HCT116 (cell line): ENCODE data around the gene ARHGEF16. TPM values are rescaled to one million over a fixed set of nuclear protein-coding genes. Genes with fewer than 3 reads are reported as not detected.

Experiments used
- ATAC-seq: fragments of 200-7000 bp; cut with Tn5 transposase; 2 replicates; pipeline ENCODE4 v1.9.1; 2020; ENCODE audit warnings: mild to moderate bottlenecking, moderate library complexity
- BruUV-seq: library from RNA; stranded (reverse); fragments of 400-500 nt; replicated peaks from 2 replicates; lab custom pipeline; 2021; lab: Mats Ljungman, UMichigan
- CTCF ChIA-PET: fragments of 300-600 bp; sonication (Branson Sonifier 250); formaldehyde crosslinking; loops from one replicate; lab custom pipeline; 2021; ENCODE audit warnings: antibody characterized with exemption; lab: Charles Lee
- POLR2A ChIA-PET: fragments of 300-600, 350-600 bp; sonication (Branson Sonifier 250); formaldehyde crosslinking; loops from one replicate; lab custom pipeline; 2021; ENCODE audit warnings: antibody characterized with exemption; lab: Charles Lee
- RAD21 ChIA-PET, 2 experiments: fragments of 300-600 bp; sonication (Branson Sonifier 250); formaldehyde crosslinking; loops; one replicate each; lab custom pipeline; 2023; ENCODE audit warnings: low total read pairs in 2 of 2; ENCODE audit not compliant: uncharacterized antibody in 2 of 2, unreplicated experiment in 2 of 2, low non-redundant PET in 1 of 2; lab: Charles Lee
- DNase-seq: peaks from one replicate; pipeline ENCODE4 v3.0.0-alpha.2; 2010; ENCODE audit warnings: low read depth, low spot score
- H2AFZ ChIP-seq: fragments of 200-600 bp; shearing (Covaris generic), sonication (generic); 2 replicates; pipeline ENCODE4 v1.6.1; 2017; ENCODE audit warnings: low read depth, mixed run types, mixed read lengths, antibody characterized with exemption, low read length; ENCODE audit not compliant: poor library complexity, severe bottlenecking
- H3K27ac ChIP-seq: 2 replicates; pipeline ENCODE4 v1.5.1; 2012; ENCODE audit warnings: low read depth, low read length
- H3K27me3 ChIP-seq: fragments of 200-600 bp; sonication (generic); 2 replicates; pipeline ENCODE4 v1.6.1; 2016; ENCODE audit warnings: mixed run types, low read length, mixed read lengths; ENCODE audit not compliant: insufficient read depth
- H3K36me3 ChIP-seq, 2 experiments: fragments of 200-500 bp in 1 of 2; fragments of 200-600 bp in 1 of 2; sonication (Bioruptor generic) in 1 of 2; sonication (generic) in 1 of 2; 2 replicates each; pipeline versions ENCODE4 v1.5.1 to v1.6.1; 2014 to 2016; ENCODE audit warnings: low read length in 2 of 2, inconsistent platforms in 1 of 2, mixed read lengths in 1 of 2, mixed run types in 1 of 2; ENCODE audit not compliant: insufficient read depth in 2 of 2, control insufficient read depth in 1 of 2
- H3K4me1 ChIP-seq, 2 experiments: fragments of 200-600 bp in 1 of 2; sonication (generic) in 1 of 2; 2 replicates each; pipeline versions ENCODE4 v1.5.1 to v1.6.1; 2012 to 2017; ENCODE audit warnings: low read length in 2 of 2, inconsistent platforms in 1 of 2, mild to moderate bottlenecking in 1 of 2, mixed read lengths in 1 of 2, mixed run types in 1 of 2, moderate library complexity in 1 of 2; ENCODE audit not compliant: insufficient read depth in 2 of 2, control insufficient read depth in 1 of 2
- H3K4me2 ChIP-seq: fragments of 200-600 bp; sonication (generic); 2 replicates; pipeline ENCODE4 v1.6.1; 2017; ENCODE audit warnings: mixed run types, low read length, mixed read lengths
- H3K4me3 ChIP-seq, 2 experiments: fragments of 200-600 bp in 1 of 2; sonication (generic) in 1 of 2; replicated peaks in 1 of 2; 2 replicates each; pipeline ENCODE4 v1.5.1; 2011 to 2016; ENCODE audit warnings: low read length in 2 of 2, control low read depth in 1 of 2, low read depth in 1 of 2, mild to moderate bottlenecking in 1 of 2, mixed read lengths in 1 of 2, mixed run types in 1 of 2
- H3K79me2 ChIP-seq: fragments of 200-600 bp; sonication (generic); 2 replicates; pipeline ENCODE4 v1.6.1; 2017; ENCODE audit warnings: mild to moderate bottlenecking, mixed run types, low read length, moderate library complexity, mixed read lengths; ENCODE audit not compliant: insufficient read depth
- H3K9ac ChIP-seq: fragments of 200-600 bp; sonication (generic); 2 replicates; pipeline ENCODE4 v1.6.1; 2016; ENCODE audit warnings: low read length, mixed read lengths
- H3K9me2 ChIP-seq: fragments of 200-600 bp; sonication (generic), shearing (Covaris generic); 2 replicates; pipeline ENCODE4 v1.6.1; 2017; ENCODE audit warnings: mixed run types, mild to moderate bottlenecking, moderate library complexity; ENCODE audit not compliant: insufficient read depth
- H3K9me3 ChIP-seq, 2 experiments: fragments of 200-500 bp in 1 of 2; fragments of 200-600 bp in 1 of 2; sonication (Bioruptor generic) in 1 of 2; sonication (generic) in 1 of 2; 2 replicates each; pipeline ENCODE4 v1.6.1; 2014 to 2017; ENCODE audit warnings: low read length in 2 of 2, mixed read lengths in 2 of 2, inconsistent platforms in 1 of 2, low read depth in 1 of 2, mild to moderate bottlenecking in 1 of 2, mixed run types in 1 of 2, moderate library complexity in 1 of 2; ENCODE audit not compliant: control insufficient read depth in 1 of 2, insufficient read depth in 1 of 2
- H4K20me1 ChIP-seq: fragments of 200-600 bp; sonication (generic), shearing (Covaris generic); 2 replicates; pipeline ENCODE4 v1.6.1; 2017; ENCODE audit warnings: mixed run types, mild to moderate bottlenecking, moderate library complexity; ENCODE audit not compliant: insufficient read depth
- CEBPB ChIP-seq: IDR thresholded peaks from 2 replicates; pipeline ENCODE4 v1.6.1; 2012; ENCODE audit warnings: low read depth
- EZH2 ChIP-seq: fragments of 200-600 bp; sonication (generic); IDR thresholded peaks from 2 replicates; pipeline ENCODE4 v1.6.1; 2017; ENCODE audit warnings: antibody characterized with exemption, mixed run types
- POLR2A ChIP-seq: IDR thresholded peaks from 2 replicates; pipeline ENCODE4 v1.7.0; 2011; ENCODE audit warnings: borderline replicate concordance; ENCODE audit not compliant: insufficient read depth, insufficient read length; ENCODE audit errors: extremely low read depth
- POLR2AphosphoS5 ChIP-seq: IDR thresholded peaks from 2 replicates; pipeline ENCODE4 v1.6.1; 2011; ENCODE audit warnings: mild to moderate bottlenecking, low read depth, low read length, moderate library complexity
- RAD21 ChIP-seq: IDR thresholded peaks from 2 replicates; pipeline ENCODE4 v1.6.1; 2012; ENCODE audit warnings: low read depth, mild to moderate bottlenecking
- SIN3A ChIP-seq: IDR thresholded peaks from 2 replicates; pipeline ENCODE4 v1.6.1; 2012; ENCODE audit warnings: low read depth
- TCF7L2 ChIP-seq: IDR thresholded peaks from 2 replicates; pipeline ENCODE4 v1.7.0; 2011; ENCODE audit warnings: borderline replicate concordance, inconsistent platforms; ENCODE audit not compliant: insufficient read depth, insufficient read length; ENCODE audit errors: extremely low read depth
- YY1 ChIP-seq: IDR thresholded peaks from 2 replicates; pipeline ENCODE4 v1.6.1; 2011; ENCODE audit warnings: low read length, low read depth, moderate library complexity, mild to moderate bottlenecking; ENCODE audit not compliant: insufficient replicate concordance; ENCODE audit errors: extremely low read depth
- ZNF274 ChIP-seq: fragments of 200-500 bp; sonication (Bioruptor generic); IDR thresholded peaks from 2 replicates; pipeline ENCODE4 v1.6.1; 2014; ENCODE audit warnings: mild to moderate bottlenecking, low read depth, low read length, inconsistent platforms
- intact Hi-C: fragments of 100-400 bp; cut with micrococcal nuclease; formaldehyde crosslinking; loops from 2 replicates; pipeline ENCODE4 v1.10.0; 2022
- total RNA-seq: library from RNA; stranded (reverse); gene quantifications from one replicate; pipeline ENCODE4 v1.2.1, GENCODE V29; 2021; ENCODE audit not compliant: unreplicated experiment
- TF ChIP-seq, protein P1 (sequence below): IDR thresholded peaks from 2 replicates; pipeline ENCODE4 v1.6.1; 2012
- TF ChIP-seq, protein P2 (sequence below): IDR thresholded peaks from 2 replicates; pipeline ENCODE4 v1.6.1; 2012
- TF ChIP-seq, protein P3 (sequence below), 3 experiments: fragments of 200-600 bp in 1 of 3; sonication (generic) in 1 of 3; IDR thresholded peaks in 2 of 3; conservative IDR thresholded peaks in 1 of 3; 2 replicates each; pipeline ENCODE4 v1.5.1; 2012 to 2017; ENCODE audit warnings: low read depth in 2 of 3, low read length in 2 of 3, antibody characterized with exemption in 1 of 3, borderline replicate concordance in 1 of 3, control low read depth in 1 of 3, mild to moderate bottlenecking in 1 of 3, mixed read lengths in 1 of 3, mixed run types in 1 of 3, moderate library complexity in 1 of 3; ENCODE audit not compliant: insufficient read depth in 1 of 3

ARHGEF16 gene
- total RNA-seq, 1 experiment from 2014 or later: 37.4 TPM

DNA sequence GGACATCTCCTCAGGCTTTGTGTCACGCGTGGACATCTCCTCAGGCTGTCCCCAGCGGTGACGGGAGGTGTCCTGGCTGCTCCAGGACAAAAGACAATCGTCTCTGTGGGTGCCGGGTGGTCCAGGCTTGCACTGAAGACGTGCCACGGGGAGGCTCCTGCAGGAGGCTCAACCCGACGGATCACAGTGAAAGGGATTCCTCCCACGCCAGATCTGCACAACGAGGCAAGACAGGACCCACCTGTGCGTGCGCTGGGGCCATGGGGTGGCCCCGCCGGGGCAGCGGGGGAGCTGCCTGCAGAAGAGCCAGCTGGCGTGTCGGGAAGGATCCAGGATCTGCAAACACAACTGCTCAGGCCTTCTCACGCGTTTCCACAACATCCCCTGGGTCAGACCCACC lies 18.8 kb upstream of the ARHGEF16 start:
- H3K4me1 ChIP-seq: no peaks in the 10 kb centered on the region
- H3K4me3 ChIP-seq: no peak overlapping the region
- H3K9ac ChIP-seq: no peak overlapping the region
- no peaks in the 10 kb centered on the region for H3K79me2 ChIP-seq
- H3K9me2 ChIP-seq: no peaks in the 10 kb centered on the region
- H3K27me3 ChIP-seq: no peaks in the 10 kb centered on the region
- no TSS peak for BruUV-seq
- no peaks in the 10 kb centered on the region for H3K9me3 ChIP-seq
- no peak for DNase-seq
- CTCF ChIA-PET: no interaction called here
- no peak overlapping the region for H3K4me2 ChIP-seq
- no peak overlapping the region for H2AFZ ChIP-seq
- ATAC-seq: no peak
- POLR2A ChIA-PET: no interaction called here
- H3K27ac ChIP-seq: no peak overlapping the region
- TF ChIP-seq CEBPB: no peak
- TF ChIP-seq EZH2: no peak
- no peak for TF ChIP-seq ZNF274
- TF ChIP-seq, protein P1, sequence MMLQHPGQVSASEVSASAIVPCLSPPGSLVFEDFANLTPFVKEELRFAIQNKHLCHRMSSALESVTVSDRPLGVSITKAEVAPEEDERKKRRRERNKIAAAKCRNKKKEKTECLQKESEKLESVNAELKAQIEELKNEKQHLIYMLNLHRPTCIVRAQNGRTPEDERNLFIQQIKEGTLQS: no peak
- TF ChIP-seq YY1: no peak
- TF ChIP-seq RAD21: no peak
- TF ChIP-seq, protein P2, sequence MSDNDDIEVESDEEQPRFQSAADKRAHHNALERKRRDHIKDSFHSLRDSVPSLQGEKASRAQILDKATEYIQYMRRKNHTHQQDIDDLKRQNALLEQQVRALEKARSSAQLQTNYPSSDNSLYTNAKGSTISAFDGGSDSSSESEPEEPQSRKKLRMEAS: no peak
- TF ChIP-seq POLR2AphosphoS5: no peak
- no peak for TF ChIP-seq POLR2A
- TF ChIP-seq SIN3A: no peak
- no peak for TF ChIP-seq TCF7L2
- TF ChIP-seq, protein P3, sequence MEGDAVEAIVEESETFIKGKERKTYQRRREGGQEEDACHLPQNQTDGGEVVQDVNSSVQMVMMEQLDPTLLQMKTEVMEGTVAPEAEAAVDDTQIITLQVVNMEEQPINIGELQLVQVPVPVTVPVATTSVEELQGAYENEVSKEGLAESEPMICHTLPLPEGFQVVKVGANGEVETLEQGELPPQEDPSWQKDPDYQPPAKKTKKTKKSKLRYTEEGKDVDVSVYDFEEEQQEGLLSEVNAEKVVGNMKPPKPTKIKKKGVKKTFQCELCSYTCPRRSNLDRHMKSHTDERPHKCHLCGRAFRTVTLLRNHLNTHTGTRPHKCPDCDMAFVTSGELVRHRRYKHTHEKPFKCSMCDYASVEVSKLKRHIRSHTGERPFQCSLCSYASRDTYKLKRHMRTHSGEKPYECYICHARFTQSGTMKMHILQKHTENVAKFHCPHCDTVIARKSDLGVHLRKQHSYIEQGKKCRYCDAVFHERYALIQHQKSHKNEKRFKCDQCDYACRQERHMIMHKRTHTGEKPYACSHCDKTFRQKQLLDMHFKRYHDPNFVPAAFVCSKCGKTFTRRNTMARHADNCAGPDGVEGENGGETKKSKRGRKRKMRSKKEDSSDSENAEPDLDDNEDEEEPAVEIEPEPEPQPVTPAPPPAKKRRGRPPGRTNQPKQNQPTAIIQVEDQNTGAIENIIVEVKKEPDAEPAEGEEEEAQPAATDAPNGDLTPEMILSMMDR (IDR thresholded peaks at IDR 0.05 in 2 of 3, conservative IDR thresholded peaks at IDR 0.05 in 1 of 3; ENCODE audit: borderline replicate concordance in 1 of 3, insufficient read depth in 1 of 3, low read depth in 2 of 3, low read length in 2 of 3): no peak
- RAD21 ChIA-PET: no interaction called here
- intact Hi-C loops: no loop called here
- H3K36me3 ChIP-seq: no peaks in the 10 kb centered on the region
- H4K20me1 ChIP-seq: no peaks in the 10 kb centered on the region
